Kidney tubule cell (primary cell): ENCODE measurements around the gene NUDT4.
"Not testable (repeated sequence)": the region's sequence is repeated elsewhere in the genome, so short reads cannot be mapped to it uniquely, and the experiment has no call there.

Source experiments
- DNase-seq: peaks from one replicate; pipeline ENCODE4 v3.0.0-alpha.2; 2018; ENCODE audit warnings: low spot score

Gene NUDT4

DNA sequence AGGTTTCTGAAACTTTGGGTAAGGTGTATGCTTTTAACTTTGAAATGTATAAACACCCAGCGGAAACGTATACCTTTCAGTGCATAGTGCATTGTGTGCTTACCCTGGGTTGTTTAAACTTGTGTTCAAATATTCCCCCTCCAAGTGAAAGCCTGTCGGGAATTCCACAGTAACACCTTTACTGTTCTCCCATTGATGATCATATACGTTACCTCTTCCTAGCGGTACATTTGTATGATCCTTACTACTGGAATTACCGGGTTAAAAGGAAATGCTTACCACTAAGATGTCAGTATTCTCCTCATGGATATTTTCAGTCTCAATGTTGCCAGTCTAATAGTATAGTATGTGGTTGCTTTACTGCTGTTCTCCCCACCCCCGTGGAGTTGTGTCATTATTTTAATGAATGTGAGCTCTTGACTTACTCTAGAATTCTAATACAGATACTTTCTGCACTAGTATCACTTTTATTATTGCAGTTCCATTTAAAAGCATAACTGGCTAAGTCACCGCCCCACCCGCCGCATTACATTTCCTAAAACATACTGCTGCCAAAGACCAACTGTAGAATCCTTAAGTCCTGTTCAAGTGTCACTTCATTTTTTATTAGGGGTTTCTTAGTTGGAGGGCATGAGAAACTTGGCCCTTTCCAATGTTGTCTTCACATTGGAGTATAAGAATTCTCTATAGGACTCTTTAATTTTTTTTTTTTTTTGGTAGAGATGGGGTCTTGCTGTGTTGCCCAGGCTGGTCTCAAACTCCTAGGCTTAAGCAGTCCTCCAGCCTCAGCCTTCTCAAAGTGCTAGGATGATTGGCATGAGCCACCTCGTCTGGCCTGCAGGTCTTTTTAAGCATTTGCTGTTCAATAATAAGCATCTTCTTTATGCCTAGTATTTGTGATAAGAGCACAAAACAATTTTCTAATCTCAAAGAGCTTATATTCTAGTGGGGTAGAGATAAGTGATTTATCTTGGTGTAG is 24.9 kb downstream of the NUDT4 start:
- DNase-seq = no peak

DNA sequence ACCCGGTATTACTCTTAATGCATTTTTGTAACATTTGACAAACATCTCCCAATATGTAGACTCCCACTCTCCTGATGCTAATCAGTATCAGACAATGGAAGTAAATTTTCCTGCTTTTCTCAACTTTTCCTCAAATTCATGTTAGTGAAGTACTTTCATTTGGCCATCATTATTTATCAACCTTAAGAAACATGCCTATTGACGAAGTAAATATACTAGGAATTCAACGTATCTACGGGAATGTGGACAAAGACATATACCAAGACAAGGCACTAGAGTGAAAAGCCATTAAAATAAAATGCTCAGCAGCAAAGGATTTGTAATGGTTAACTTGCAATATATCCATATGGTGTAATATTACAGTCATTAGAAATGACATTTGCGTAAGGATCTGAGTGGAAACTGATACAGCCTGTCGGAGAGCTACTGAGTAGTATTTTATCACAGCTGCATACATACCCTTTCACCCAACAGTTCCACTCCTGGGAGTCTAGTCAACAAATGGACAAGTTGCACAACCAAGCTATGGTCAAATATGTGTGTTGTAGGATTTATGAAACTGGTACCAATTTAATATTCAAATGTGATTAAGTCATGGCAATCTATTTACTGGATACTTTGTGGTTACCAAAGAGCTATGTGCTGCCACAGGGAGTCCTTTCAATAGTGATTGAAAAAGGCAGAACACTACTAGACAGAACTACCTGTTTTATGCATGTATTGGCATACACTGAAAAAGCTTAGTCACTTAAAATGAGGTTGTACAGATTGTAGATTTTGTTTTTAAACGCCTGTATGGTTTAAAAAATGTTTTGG is 26.5 kb downstream of the NUDT4 start:
- DNase-seq = no peak

DNA sequence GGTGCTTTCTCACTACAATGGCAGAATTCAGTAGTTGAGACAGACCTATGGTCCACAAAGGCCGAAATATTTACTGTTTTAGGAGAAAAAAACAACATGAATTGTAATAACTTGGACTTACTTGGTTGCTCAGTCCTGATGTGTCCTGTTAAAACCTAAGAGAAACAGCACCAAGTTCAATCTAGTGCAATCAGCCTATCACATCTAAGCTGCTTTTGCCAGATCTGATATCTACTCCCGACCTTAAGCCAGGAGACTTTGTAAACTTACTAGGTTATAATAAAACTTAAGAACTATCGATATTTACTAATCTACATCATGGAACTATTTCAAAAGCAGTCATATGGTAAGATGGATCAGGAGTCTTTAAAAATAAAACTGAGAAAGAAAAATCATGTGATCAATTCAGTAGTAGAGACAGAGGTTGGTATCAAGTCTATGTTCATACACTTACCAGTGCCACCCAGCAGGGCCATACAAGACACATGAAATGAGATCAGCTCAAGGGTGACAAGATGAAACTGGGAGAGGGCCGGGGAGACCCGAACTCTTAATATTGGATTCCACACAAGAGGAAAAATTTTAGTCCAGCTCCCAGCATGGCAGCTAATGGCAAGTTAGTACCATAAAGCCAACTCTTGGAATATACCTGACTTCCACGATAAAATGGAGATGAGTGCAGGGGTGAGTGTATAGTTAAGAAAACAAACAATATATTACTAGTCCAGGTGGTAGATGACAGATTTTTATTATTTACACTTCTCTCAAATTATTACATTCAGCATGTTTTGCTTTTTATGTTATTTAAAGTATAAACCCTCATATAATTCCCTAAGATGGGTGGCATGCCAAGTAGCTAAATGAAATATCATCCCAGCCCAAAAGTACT is 27.5 kb downstream of the NUDT4 start:
- DNase-seq = no peak

DNA sequence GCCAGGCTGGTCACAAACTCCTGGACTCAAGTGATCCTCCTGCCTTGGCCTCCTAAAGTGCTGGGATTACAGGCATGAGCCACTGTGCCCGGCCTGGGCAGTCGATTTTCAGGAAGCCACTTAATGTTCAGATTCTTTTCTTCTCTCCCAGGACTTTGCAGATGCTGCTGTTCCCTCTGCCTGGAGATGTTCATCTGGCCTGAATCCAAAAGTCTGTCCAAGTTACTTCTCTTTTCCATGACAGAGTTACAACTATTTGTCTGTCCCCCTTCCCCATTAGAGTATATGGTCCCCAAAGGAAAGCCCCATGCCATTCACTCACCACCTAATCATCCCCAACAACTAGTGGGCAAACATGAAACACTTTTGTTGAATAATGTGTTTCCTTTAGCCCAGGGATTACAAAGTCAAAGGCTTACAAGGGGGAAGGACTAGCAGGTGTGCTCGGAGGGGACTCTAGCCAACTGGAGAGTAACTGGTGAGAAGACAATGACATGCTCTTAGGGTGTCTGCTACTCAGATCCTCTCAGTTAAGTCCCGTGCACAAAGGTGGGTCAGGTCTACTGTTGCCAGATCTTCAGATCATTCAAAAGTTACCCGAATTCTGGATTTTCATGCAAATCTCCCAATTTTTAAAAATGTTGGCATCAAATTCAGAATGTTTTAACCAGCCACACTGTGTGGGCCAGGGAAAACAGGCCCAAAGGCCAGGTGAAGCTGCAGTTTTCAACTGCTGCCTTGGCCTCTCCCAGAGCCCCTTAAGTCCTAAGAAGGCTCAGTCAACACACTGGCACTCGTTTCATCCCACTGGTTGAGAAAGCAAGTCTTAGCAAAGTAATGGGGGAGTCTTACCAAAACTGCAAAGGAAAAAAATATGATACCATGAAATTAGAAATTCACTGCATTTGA is 29.6 kb downstream of the NUDT4 start:
- no peak for DNase-seq

DNA sequence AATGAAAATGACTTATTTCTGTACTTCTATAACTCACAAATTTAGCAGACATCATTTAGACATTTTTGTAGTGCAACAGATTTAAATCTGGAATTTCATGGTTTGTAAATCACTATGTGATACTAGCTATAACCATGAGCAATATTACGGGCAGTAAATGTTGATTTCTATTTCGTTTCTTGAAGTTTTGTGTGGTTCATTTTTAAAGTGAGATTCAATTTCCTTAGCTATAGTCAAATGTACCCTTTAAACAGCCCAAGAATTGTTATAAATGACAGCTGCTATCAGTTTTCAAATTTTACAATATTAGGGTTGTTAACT is 30.2 kb downstream of the NUDT4 start:
- DNase-seq = no peak

DNA sequence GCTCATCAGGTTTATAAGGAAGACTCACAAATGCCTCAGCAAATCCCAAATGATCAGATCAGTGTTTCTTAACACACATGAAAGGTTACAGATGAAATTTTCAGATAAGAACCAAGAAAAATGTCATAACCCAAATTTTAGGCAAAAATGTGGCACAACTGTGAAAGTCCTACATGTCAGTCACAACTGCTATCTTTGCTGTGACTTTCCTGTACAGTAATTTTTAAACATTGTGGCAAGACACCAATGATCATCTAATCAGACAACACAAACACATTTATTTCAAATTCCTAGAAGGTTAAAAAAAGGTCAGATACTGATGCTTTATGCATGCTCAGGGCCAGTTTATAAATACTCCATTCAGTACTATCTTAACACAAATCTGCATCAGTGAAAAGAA is 31.1 kb downstream of the NUDT4 start:
- no peak for DNase-seq

DNA sequence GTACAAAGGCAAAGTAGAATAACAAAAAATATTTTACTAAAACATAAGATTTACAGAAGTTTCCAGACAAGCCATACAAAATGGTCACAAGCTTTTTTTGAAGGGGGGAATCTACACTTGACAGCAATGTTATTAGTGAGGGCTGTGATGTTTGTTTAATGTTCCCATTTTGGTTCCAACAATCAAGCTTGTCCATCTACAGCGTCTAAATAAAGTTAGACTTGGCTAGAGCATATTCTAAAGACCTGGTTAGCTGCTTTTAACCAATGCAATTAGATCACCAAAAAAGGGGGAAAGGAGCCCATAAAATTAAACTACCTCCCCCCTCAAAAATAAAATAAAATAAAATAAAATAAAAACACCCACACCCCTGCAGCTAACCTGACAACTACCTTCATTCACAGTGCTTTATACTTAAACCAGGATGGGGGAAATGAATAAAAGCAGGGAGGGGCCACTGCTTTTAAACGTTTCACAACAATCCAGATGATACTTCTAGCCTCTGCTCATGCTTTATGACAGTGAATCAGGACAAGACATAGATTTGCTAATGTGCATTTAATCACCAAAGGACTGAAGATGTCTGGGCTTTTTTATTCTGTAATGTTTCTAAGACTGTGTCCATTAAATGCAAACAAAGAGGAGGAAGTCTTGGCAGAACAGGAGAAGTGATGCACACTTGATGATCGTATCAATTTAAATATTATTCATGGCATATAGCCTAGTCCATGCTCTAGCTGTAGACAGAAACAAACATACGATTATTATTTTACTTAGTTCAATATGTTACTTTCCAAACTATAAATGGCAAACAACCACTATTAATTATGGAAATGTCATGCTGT is 31.8 kb downstream of the NUDT4 start:
- DNase-seq = not testable (repeated sequence)

DNA sequence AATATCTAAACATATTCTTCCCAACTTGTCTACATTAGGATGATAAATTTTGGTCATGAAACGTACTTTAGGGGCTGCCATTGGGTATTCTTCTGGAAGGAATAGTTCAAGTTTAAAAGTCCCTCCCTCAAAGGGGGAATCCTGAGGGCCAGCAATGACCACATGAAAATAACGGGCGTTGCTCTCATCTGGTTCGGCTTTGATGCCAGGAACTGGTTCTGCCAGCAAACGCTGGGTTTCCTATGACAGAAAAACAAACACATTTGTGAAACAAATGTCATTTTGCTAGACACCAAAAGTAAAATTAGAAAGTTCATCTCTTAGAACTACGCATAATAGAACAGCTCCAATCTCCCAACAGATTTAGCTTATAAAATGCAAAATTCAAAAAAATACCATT is 33.3 kb downstream of the NUDT4 start:
- DNase-seq = not testable (repeated sequence)

DNA sequence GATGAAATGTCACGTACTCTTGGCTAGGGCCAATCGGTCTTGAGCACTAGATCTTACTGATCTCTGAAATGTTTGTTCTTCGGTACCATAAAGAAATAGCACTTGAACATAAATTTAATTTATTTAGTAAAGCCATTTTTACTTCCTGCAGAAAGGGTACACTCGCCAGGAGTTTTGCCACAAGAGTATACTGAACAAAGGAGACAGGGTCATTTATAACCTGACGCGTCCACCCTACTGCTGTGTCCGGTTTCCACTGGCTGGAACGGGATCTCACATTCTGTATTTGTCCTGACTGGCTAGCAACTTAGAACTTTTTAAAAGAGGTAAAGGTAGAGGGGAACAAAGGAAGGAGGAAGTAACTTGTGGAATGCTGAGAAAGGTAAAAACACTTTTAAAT is 34.7 kb downstream of the NUDT4 start:
- peak; percentile 17 for DNase-seq

DNA sequence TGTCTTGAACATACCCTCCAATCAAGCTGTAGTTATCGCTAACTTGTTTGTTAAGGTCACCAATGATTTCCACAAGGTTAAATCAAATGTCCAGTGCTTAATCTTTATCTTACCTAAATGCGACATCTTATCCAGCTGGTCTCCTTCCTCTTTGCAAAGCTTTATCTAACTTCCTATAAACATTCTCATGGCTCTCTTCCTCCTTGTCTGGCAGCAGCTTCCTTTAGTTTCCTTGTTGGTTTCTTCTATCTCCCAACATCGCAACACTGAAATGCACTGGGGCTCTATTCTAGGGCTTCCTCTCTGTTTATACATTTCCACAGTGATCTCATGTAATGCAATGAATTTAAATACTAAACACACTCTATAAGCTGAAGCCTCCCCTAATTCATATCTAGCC is 35.3 kb downstream of the NUDT4 start:
- DNase-seq = no peak

DNA sequence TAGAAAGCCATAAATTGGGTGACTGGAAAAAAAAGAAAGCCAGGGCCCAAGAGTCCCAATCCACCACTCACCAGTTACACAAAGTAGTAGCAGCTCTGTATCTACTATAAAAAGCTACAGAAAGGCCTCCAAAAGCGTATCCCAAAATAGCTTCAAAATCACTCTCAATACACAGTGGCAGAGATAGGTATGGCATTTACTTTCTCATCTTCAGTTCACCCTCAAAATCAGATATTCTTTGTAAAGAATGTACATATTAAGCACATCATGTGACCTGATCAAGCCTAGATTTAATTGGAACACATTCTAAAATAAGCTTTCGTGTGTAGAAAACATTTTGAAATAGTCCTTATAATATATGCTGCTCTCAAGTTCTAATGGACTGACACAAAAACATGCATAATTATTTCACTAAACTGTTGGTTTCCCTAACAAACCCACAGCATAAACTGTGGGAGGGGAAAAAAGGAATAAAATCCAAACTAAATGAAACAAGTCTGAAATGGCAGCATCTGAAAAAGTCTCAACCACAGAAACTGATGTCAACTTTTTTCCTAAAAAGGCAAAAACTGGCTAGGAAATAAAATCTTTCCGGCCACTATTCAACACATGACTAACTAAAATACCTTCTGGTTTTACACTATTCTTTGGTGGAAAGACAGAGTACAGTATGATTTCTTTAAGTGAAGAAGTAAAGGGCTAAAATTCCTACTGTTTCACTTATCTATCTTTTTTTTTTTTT is 38.2 kb downstream of the NUDT4 start:
- no peak for DNase-seq

DNA sequence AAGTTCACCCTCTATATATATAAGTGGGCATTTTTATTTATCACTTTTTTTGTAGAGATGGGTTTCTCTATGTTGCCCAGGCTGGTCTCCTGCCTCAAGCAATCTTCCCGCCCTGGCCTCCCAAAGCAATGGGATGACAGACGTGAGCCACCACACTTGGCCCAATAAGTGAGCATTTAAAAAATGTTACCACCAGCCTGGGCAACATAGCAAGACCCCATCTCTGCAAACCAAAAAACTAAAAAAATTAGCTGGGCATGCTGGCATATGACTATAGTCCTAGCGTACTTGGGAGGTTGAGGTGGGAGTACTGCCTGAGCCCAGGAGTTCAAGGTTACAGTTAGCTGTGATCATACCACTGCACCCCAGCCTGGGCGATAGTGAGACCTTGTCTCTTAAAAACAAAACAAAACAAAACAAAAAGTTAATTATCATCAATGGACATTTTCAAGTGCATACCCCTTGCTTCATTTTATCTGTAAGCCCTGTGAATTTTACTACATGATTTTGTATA is 40.3 kb downstream of the NUDT4 start:
- DNase-seq = no peak

DNA sequence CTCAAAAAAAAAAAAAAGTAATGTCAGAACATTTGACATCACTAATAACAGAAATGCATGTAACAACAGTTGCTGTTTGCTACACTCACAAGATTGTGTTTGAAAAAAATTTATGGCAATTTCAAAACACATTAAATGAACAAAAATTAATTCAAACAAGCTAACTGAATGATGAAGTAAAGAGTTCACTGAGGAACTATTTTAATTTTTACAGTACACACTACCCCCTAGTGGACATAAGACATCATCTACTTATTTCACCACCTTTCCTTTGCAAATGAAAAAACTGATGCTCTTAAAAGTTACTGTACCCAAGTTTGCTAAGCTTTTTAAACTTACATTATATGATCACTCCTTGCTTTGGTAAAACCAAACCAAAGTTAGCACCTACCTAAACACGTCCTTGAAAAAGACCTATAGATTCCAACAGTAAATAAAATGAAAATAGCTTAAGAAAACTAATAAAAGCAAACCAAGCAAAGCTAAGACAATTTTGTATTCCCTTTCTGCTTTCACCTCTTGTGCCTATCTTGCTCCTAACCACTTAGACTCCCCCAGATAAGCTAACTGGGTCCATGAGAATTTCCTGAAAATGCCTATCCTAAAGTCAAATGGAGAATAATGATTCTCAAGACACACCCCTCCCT is 41.8 kb downstream of the NUDT4 start:
- peak; percentile 52 for DNase-seq

DNA sequence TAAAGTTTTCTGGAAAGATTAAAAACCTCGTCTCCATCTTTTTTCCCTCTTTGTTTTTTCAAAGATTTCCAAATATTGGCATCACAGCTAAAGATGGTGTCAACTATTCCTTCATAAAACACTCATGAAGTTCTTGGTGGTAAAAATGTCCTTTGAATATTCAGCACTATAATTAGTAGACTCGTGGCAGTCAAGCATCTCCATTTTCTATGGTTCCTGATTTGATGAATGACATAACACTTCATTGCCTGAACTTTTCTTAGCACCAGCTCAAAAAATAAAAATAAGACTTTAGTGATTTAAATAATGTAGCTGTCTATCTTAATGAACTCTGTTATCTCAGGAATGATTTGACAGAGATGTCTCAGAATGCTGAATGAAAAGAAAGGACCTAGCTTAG is 44.3 kb downstream of the NUDT4 start:
- no peak for DNase-seq

DNA sequence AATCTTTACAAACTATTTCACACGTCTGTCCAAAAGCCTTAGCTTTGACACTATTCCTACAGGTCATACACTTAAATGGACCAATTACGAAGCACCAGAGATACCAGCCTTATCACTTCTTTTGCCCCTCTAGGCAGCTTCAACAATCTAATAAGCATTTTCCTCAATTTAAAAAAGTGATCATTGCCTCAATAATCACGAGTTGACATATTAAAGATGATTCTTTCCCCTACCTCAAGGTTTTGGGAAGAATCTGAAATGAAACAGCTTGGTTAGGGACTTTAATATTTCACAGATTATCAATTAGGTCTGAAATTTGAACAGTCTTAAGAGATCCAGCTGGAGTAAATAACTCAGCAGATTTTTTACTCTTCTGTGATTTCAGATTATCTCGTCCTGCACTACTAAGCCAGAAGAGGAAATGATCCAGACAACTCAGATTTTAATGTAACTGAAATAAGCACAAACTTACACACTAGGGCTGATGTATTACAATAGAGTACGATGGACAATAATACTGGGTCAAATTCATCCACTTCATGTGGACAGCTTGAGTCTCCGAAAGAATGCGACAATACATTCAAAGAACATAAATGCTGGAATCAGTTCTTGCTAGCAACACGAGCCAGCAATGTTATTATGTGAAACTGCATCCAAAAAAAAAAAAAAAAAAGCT is 48.1 kb downstream of the NUDT4 start:
- DNase-seq = no peak

DNA sequence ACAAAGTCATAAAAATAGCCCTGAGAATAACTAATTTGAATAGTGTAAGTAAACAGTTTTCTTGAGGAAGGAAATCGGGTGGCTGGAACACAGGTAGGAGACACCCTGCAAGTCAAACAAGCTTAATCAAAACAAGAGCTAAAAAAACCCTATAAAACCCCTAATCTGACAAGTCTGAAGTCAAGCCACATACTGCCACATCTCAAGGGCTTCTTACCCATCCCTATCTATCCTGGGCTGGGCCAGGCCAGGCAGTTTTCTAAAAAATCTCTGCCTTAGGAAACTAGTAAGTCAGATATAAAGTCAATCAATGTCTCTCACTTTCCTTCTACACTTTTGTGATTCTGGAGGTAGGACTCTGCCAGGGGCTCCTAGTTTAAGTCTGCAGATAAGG is 48.7 kb downstream of the NUDT4 start:
- DNase-seq = no peak

DNA sequence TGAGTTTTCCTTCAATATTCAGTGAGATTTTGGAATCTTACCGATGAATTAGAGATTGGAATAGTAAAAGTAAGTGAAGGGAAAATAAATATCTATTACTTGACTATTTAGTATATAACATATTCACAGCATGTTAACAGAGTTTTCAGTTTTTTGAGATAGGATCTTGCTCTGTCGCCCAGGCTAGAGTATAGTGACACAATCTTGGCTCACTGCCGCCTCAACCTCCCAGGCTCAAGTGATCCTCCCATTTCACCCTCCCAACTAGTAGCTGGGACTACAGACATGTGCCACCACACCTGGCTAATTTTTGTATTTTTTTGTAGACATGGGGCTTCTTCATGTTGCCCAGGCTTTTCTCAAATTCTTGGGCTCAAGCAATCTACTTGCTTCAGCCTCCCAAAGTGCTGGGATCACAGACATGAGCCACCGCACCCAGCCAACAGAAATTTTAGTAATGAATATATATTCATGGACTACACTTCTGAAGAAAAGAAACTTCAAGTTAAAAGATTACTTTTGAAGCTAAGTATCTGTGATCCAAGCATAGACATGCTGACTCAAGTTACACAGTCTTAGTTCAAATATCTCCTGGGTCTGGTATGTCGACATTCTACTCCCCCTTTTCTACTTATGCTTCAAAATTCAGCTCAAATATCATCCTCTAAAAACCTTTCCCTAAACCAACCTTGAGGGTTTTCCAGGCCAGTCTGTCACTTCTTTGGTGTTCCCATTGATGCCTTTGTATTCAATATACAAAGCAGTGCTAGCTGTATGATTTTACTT is 50.2 kb downstream of the NUDT4 start:
- no peak for DNase-seq
